Peyer's patch (tissue), 4 donors: ENCODE data around the gene STK40.

ENCODE experiments used
- CTCF ChIP-seq, 6 experiments: fragments of 450-650 bp in 4 of 6; fragments of 200-600 bp in 2 of 6; sonication (generic) in 1 of 6; IDR thresholded peaks; one replicate each; pipeline ENCODE4 v1.5.1; 2017 to 2019; ENCODE audit warnings: antibody characterized with exemption in 6 of 6, mild to moderate bottlenecking in 3 of 6, moderate library complexity in 1 of 6
- POLR2A ChIP-seq, 2 donors: fragments of 450-650 bp; IDR thresholded peaks; one replicate each; pipeline ENCODE4 v1.5.1; 2017; ENCODE audit warnings: antibody characterized with exemption in 2 of 2, mild to moderate bottlenecking in 2 of 2, moderate library complexity in 2 of 2

GRCh38 chr1:36369061-36369861, 16.5 kb downstream of the STK40 start:
- peak; percentile 88 to 96 (median 91) for TF ChIP-seq CTCF (IDR thresholded peaks at IDR 0.05)
- no peak for TF ChIP-seq POLR2A (IDR thresholded peaks at IDR 0.05)
